ENCODE data around the gene MAPK7.

The MAPK7 gene

GRCh38 chr17:19378416-19379360 lies at the start of gene MAPK7:
Gene MAPK7 (plus strand): TSS chr17:19378498. CDS start chr17:19378901, 403 bp downstream.
- Histone ChIP-seq H3K36me3 (ENCODE audit: control insufficient read depth in 1 of 2, insufficient read depth in 2 of 2, low read length in 2 of 2) (peaks cover 23 to 40% of the 10 kb centered on the region in 2 donors), H3K4me3 (ENCODE audit: low read depth in 1 of 2, low read length in 2 of 2) (peak within 1 kb of the TSS; percentile 81 to 88), H3K27me3 (ENCODE audit: low read depth, low read length) (no peaks in the 10 kb centered on the region), H3K9me3 (ENCODE audit: control insufficient read depth in 1 of 2, low read length in 2 of 2) (no peaks in the 10 kb centered on the region), H3K4me1 (ENCODE audit: control insufficient read depth in 1 of 2, insufficient read depth in 2 of 2, low read length in 2 of 2) (peaks cover 6 to 21% of the 10 kb centered on the region in 2 donors), H3K27ac (ENCODE audit: low read length) (peak within 1 kb of the TSS; percentile 96)

GRCh38 chr17:19329136-19329535 lies 49.2 kb upstream of the MAPK7 start:
- Histone ChIP-seq H3K4me3 (ENCODE audit: low read depth in 1 of 2, low read length in 2 of 2) (no peak overlapping the region), H3K9me3 (ENCODE audit: control insufficient read depth in 1 of 2, low read length in 2 of 2) (no peaks in the 10 kb centered on the region), H3K27ac (ENCODE audit: low read length) (no peak overlapping the region), H3K27me3 (ENCODE audit: low read depth, low read length) (no peaks in the 10 kb centered on the region), H3K4me1 (ENCODE audit: control insufficient read depth in 1 of 2, insufficient read depth in 2 of 2, low read length in 2 of 2) (no peaks in the 10 kb centered on the region), H3K36me3 (ENCODE audit: control insufficient read depth in 1 of 2, insufficient read depth in 2 of 2, low read length in 2 of 2) (peaks cover 4 to 38% of the 10 kb centered on the region in 2 donors)

- Histone ChIP-seq H3K4me3 (ENCODE audit: low read depth in 1 of 2, low read length in 2 of 2) (no peak overlapping the region), H3K27me3 (ENCODE audit: low read depth, low read length) (no peaks in the 10 kb centered on the region), H3K36me3 (ENCODE audit: control insufficient read depth in 1 of 2, insufficient read depth in 2 of 2, low read length in 2 of 2) (peaks cover 4 to 42% of the 10 kb centered on the region in 2 donors), H3K9me3 (ENCODE audit: control insufficient read depth in 1 of 2, low read length in 2 of 2) (no peaks in the 10 kb centered on the region), H3K4me1 (ENCODE audit: control insufficient read depth in 1 of 2, insufficient read depth in 2 of 2, low read length in 2 of 2) (no peaks in the 10 kb centered on the region), H3K27ac (ENCODE audit: low read length) (no peak overlapping the region)
These were observed 48.5 kb upstream of the MAPK7 start for GRCh38 chr17:19329839-19330238.

GRCh38 chr17:19330271-19330670 lies 48.0 kb upstream of the MAPK7 start:
- Histone ChIP-seq H3K27ac (ENCODE audit: low read length) (no peak overlapping the region), H3K27me3 (ENCODE audit: low read depth, low read length) (no peaks in the 10 kb centered on the region), H3K4me3 (ENCODE audit: low read depth in 1 of 2, low read length in 2 of 2) (no peak overlapping the region), H3K9me3 (ENCODE audit: control insufficient read depth in 1 of 2, low read length in 2 of 2) (no peaks in the 10 kb centered on the region), H3K36me3 (ENCODE audit: control insufficient read depth in 1 of 2, insufficient read depth in 2 of 2, low read length in 2 of 2) (peaks cover under 1 to 42% of the 10 kb centered on the region in 2 donors), H3K4me1 (ENCODE audit: control insufficient read depth in 1 of 2, insufficient read depth in 2 of 2, low read length in 2 of 2) (no peaks in the 10 kb centered on the region)

- peaks cover 0 to 47% of the 10 kb centered on the region in 2 donors for H3K36me3 ChIP-seq (ENCODE audit: control insufficient read depth in 1 of 2, insufficient read depth in 2 of 2, low read length in 2 of 2)
- H3K9me3 ChIP-seq (ENCODE audit: control insufficient read depth in 1 of 2, low read length in 2 of 2), result no peaks in the 10 kb centered on the region
- H3K27me3 ChIP-seq (ENCODE audit: low read depth, low read length), result no peaks in the 10 kb centered on the region
- H3K4me1 ChIP-seq (ENCODE audit: control insufficient read depth in 1 of 2, insufficient read depth in 2 of 2, low read length in 2 of 2), result no peaks in the 10 kb centered on the region
- H3K4me3 ChIP-seq (ENCODE audit: low read depth in 1 of 2, low read length in 2 of 2), result no peak overlapping the region
- H3K27ac ChIP-seq (ENCODE audit: low read length), result no peak overlapping the region
These were observed 47.2 kb upstream of the MAPK7 start for GRCh38 chr17:19331134-19331533.

GRCh38 chr17:19331543-19332245 lies 46.6 kb upstream of the MAPK7 start:
- Histone ChIP-seq H3K36me3 (ENCODE audit: control insufficient read depth in 1 of 2, insufficient read depth in 2 of 2, low read length in 2 of 2) (peaks cover 0 to 47% of the 10 kb centered on the region in 2 donors), H3K9me3 (ENCODE audit: control insufficient read depth in 1 of 2, low read length in 2 of 2) (no peaks in the 10 kb centered on the region), H3K4me1 (ENCODE audit: control insufficient read depth in 1 of 2, insufficient read depth in 2 of 2, low read length in 2 of 2) (no peaks in the 10 kb centered on the region), H3K27ac (ENCODE audit: low read length) (no peak overlapping the region), H3K27me3 (ENCODE audit: low read depth, low read length) (no peaks in the 10 kb centered on the region), H3K4me3 (ENCODE audit: low read depth in 1 of 2, low read length in 2 of 2) (no peak overlapping the region)

GRCh38 chr17:19332371-19333131 lies 45.7 kb upstream of the MAPK7 start:
- no peak overlapping the region for H3K4me3 ChIP-seq (ENCODE audit: low read depth in 1 of 2, low read length in 2 of 2)
- no peaks in the 10 kb centered on the region for H3K4me1 ChIP-seq (ENCODE audit: control insufficient read depth in 1 of 2, insufficient read depth in 2 of 2, low read length in 2 of 2)
- H3K27me3 ChIP-seq (ENCODE audit: low read depth, low read length), result no peaks in the 10 kb centered on the region
- H3K36me3 ChIP-seq (ENCODE audit: control insufficient read depth in 1 of 2, insufficient read depth in 2 of 2, low read length in 2 of 2), result peaks cover 0 to 47% of the 10 kb centered on the region in 2 donors
- no peaks in the 10 kb centered on the region for H3K9me3 ChIP-seq (ENCODE audit: control insufficient read depth in 1 of 2, low read length in 2 of 2)
- H3K27ac ChIP-seq (ENCODE audit: low read length), result no peak overlapping the region

GRCh38 chr17:19333132-19333440 lies 45.2 kb upstream of the MAPK7 start:
- Histone ChIP-seq H3K36me3 (ENCODE audit: control insufficient read depth in 1 of 2, insufficient read depth in 2 of 2, low read length in 2 of 2) (peaks cover 0 to 47% of the 10 kb centered on the region in 2 donors), H3K27ac (ENCODE audit: low read length) (no peak overlapping the region), H3K9me3 (ENCODE audit: control insufficient read depth in 1 of 2, low read length in 2 of 2) (no peaks in the 10 kb centered on the region), H3K4me1 (ENCODE audit: control insufficient read depth in 1 of 2, insufficient read depth in 2 of 2, low read length in 2 of 2) (peaks cover 0 to 2% of the 10 kb centered on the region in 2 donors), H3K27me3 (ENCODE audit: low read depth, low read length) (no peaks in the 10 kb centered on the region), H3K4me3 (ENCODE audit: low read depth in 1 of 2, low read length in 2 of 2) (no peak overlapping the region)

GRCh38 chr17:19333736-19334290 lies 44.5 kb upstream of the MAPK7 start:
- Histone ChIP-seq H3K27me3 (ENCODE audit: low read depth, low read length) (no peaks in the 10 kb centered on the region), H3K9me3 (ENCODE audit: control insufficient read depth in 1 of 2, low read length in 2 of 2) (no peaks in the 10 kb centered on the region), H3K4me1 (ENCODE audit: control insufficient read depth in 1 of 2, insufficient read depth in 2 of 2, low read length in 2 of 2) (peaks cover 0 to 6% of the 10 kb centered on the region in 2 donors), H3K27ac (ENCODE audit: low read length) (no peak overlapping the region), H3K4me3 (ENCODE audit: low read depth in 1 of 2, low read length in 2 of 2) (no peak overlapping the region), H3K36me3 (ENCODE audit: control insufficient read depth in 1 of 2, insufficient read depth in 2 of 2, low read length in 2 of 2) (peaks cover 0 to 41% of the 10 kb centered on the region in 2 donors)

- H3K36me3 ChIP-seq (ENCODE audit: control insufficient read depth in 1 of 2, insufficient read depth in 2 of 2, low read length in 2 of 2), result peaks cover 0 to 36% of the 10 kb centered on the region in 2 donors
These were observed 44.0 kb upstream of the MAPK7 start for GRCh38 chr17:19334331-19334730.

More at GRCh38 chr17:19334331-19334730, 44.0 kb upstream of the MAPK7 start:
- Histone ChIP-seq H3K4me3 (ENCODE audit: low read depth in 1 of 2, low read length in 2 of 2) (no peak overlapping the region), H3K9me3 (ENCODE audit: control insufficient read depth in 1 of 2, low read length in 2 of 2) (no peaks in the 10 kb centered on the region), H3K27ac (ENCODE audit: low read length) (no peak overlapping the region), H3K4me1 (ENCODE audit: control insufficient read depth in 1 of 2, insufficient read depth in 2 of 2, low read length in 2 of 2) (peaks cover 0 to 6% of the 10 kb centered on the region in 2 donors), H3K27me3 (ENCODE audit: low read depth, low read length) (no peaks in the 10 kb centered on the region)

Measured in muscle layer of duodenum (tissue), 2 donors.